Mucosa of descending colon (tissue), 3 donors: ENCODE results near the gene DPYD. TPM values are rescaled to one million over a fixed set of nuclear protein-coding genes. Genes with fewer than 3 reads are reported as not detected.

Source experiments
- ATAC-seq: fragments of 200-7000 bp; cut with Tn5 transposase; one replicate; pipeline ENCODE4 v1.9.1; 2020; ENCODE audit warnings: mild to moderate bottlenecking, moderate library complexity
- DNase-seq, 3 donors: peaks; one replicate each; pipeline ENCODE4 v3.0.0-alpha.2; 2020
- H3K36me3 ChIP-seq: fragments of 200-600 bp; one replicate; pipeline ENCODE4 v1.8.0; 2021; ENCODE audit warnings: low read depth, mild to moderate bottlenecking
- H3K4me1 ChIP-seq: fragments of 200-600 bp; one replicate; pipeline ENCODE4 v1.8.0; 2021; ENCODE audit warnings: low read depth, mild to moderate bottlenecking
- H3K4me3 ChIP-seq: fragments of 200-600 bp; one replicate; pipeline ENCODE4 v1.8.0; 2021; ENCODE audit warnings: mild to moderate bottlenecking
- H3K9me3 ChIP-seq: fragments of 200-600 bp; one replicate; pipeline ENCODE4 v1.8.0; 2021; ENCODE audit warnings: mild to moderate bottlenecking
- CTCF ChIP-seq: fragments of 200-600 bp; IDR thresholded peaks from one replicate; pipeline ENCODE4 v1.8.0; 2022; ENCODE audit warnings: antibody characterized with exemption, mild to moderate bottlenecking
- intact Hi-C, 2 donors: fragments of 100-400 bp; cut with DNase I in 1 of 2; cut with micrococcal nuclease in 1 of 2; formaldehyde crosslinking; loops; one replicate each; pipeline versions ENCODE4 v1.11.0 to v1.11.1; 2022; cut with DNase I, micrococcal nuclease
- total RNA-seq, 3 donors: library from RNA; stranded (reverse); fragmentation: NEBNext Ultra II Directional in 2 of 3; extraction: Animal tissue kit (Norgen Biotek cat#: 25700) in 2 of 3; gene quantifications; one replicate each; pipeline versions ENCODE4 v1.2.1 to v1.2.4, GENCODE V29; 2021 to 2023
- donor health status: DM: no; HTN: no; CAD: no; lungs with moderate emphysema.
- donor health status: DM: no; HTN: no; CAD: no.
- donor health status: DM: no; HTN: yes; CAD: no.

Gene DPYD
- total RNA-seq, 3 donors from 2014 or later, result 13.8 to 33.3 (median 19.7) TPM

- TF ChIP-seq CTCF, result no peak
- no peak for ATAC-seq
- no peaks in the 10 kb centered on the region for H3K9me3 ChIP-seq
- H3K4me1 ChIP-seq, result no peaks in the 10 kb centered on the region
- no peaks in the 10 kb centered on the region for H3K36me3 ChIP-seq
- no peak overlapping the region for H3K4me3 ChIP-seq
- DNase-seq, result no peak
- intact Hi-C loops, result no loop called here
Observed at GRCh38 chr1:97905141-97905940, 15.5 kb downstream of the DPYD start.

- no peak for TF ChIP-seq CTCF
- intact Hi-C loops, result no loop called here
- no peak for ATAC-seq
Observed at GRCh38 chr1:97904534-97904933, 16.3 kb downstream of the DPYD start.

GRCh38 chr1:97903626-97904025 is 17.2 kb downstream of the DPYD start:
- H3K36me3 ChIP-seq, result no peaks in the 10 kb centered on the region
- ATAC-seq (no peak), DNase-seq (no peak)
- no peak for TF ChIP-seq CTCF
- intact Hi-C loops, result no loop called here
- H3K9me3 ChIP-seq, result no peaks in the 10 kb centered on the region
- H3K4me1 ChIP-seq, result no peaks in the 10 kb centered on the region
- H3K4me3 ChIP-seq, result no peak overlapping the region

More at GRCh38 chr1:97904534-97904933, 16.3 kb downstream of the DPYD start:
- DNase-seq, result no peak
- no peak overlapping the region for H3K4me3 ChIP-seq
- no peaks in the 10 kb centered on the region for H3K9me3 ChIP-seq
- H3K4me1 ChIP-seq, result no peaks in the 10 kb centered on the region
- H3K36me3 ChIP-seq, result no peaks in the 10 kb centered on the region

GRCh38 chr1:97902067-97902466 is 18.8 kb downstream of the DPYD start:
- Histone ChIP-seq H3K9me3 (no peaks in the 10 kb centered on the region), H3K36me3 (no peaks in the 10 kb centered on the region), H3K4me3 (no peak overlapping the region), H3K4me1 (no peaks in the 10 kb centered on the region)
- DNase-seq (no peak), ATAC-seq (no peak)
- intact Hi-C loops, result no loop called here
- no peak for TF ChIP-seq CTCF

GRCh38 chr1:97901017-97901658 is 19.7 kb downstream of the DPYD start:
- no peaks in the 10 kb centered on the region for H3K4me1 ChIP-seq
- no peak overlapping the region for H3K4me3 ChIP-seq
- no peak for TF ChIP-seq CTCF
- ATAC-seq (no peak), DNase-seq (no peak)
- intact Hi-C loops, result no loop called here
- no peaks in the 10 kb centered on the region for H3K9me3 ChIP-seq
- no peaks in the 10 kb centered on the region for H3K36me3 ChIP-seq
